ENCODE data around the gene DHX35. TPM values are rescaled to one million over a fixed set of nuclear protein-coding genes. Genes with fewer than 3 reads are reported as not detected.
A peak's percentile ranks its signal among the peaks of the same experiment; 100 is the strongest.

The DHX35 gene
- total and polyA plus RNA-seq, 2 of the 4 experiments (the other 2 are of a cell fraction) = 9.1 to 13.5 TPM

- intact Hi-C loops (cut with micrococcal nuclease) (no loop called here), in situ Hi-C loops (cut with MboI; ENCODE audit: low sequenced_read_pairs) (loop anchor here (10.0 to 25.0 kb wide), 3 partner anchors 118 to 398 kb away; partner anchors contain the start of gene FAM83D), dilution Hi-C loops (cut with HindIII; ENCODE audit: low sequenced_read_pairs, unreplicated experiment) (no loop called here)
- Histone ChIP-seq H3K4ac (ENCODE audit: low read depth, low read length) (peak overlapping the region; percentile 26; the same call in 1 of the 2 replicates), H2BK120ac (ENCODE audit: low read depth, low read length) (no peak overlapping the region), H3K36me3 (ENCODE audit: control insufficient read depth, insufficient read depth, low read length) (peaks cover 27% of the 10 kb centered on the region), H3K4me2 (ENCODE audit: low read depth, low read length) (no peak overlapping the region), H3K9me3 (ENCODE audit: control insufficient read depth, insufficient read depth, low read length) (no peaks in the 10 kb centered on the region), H3K9me1 (ENCODE audit: insufficient read depth, low read length) (peaks cover 15% of the 10 kb centered on the region), H3K79me1 (ENCODE audit: low read depth in 1 of 2, low read length in 2 of 2) (peaks cover 5 to 8% of the 10 kb centered on the region in 2 experiments), H4K8ac (ENCODE audit: low read depth in 2 of 2, low read length in 2 of 2) (no peak overlapping the region), H4K91ac (ENCODE audit: insufficient read depth, low read depth, low read length) (no peak overlapping the region; the same call in 1 of the 2 replicates), H2AK5ac (ENCODE audit: low read depth, low read length) (0 out of 2 replicates have a peak overlapping the region, but pooled peaks have one; percentile 19), H4K5ac (ENCODE audit: low read depth, low read length) (no peak overlapping the region), H2AK9ac (replicated peaks; ENCODE audit: low read depth, low read length, poor library complexity) (no peak overlapping the region), H3K23ac (ENCODE audit: low read depth, low read length) (no peak overlapping the region), H3K27ac (ENCODE audit: insufficient read depth, low read length) (no peak overlapping the region), H3K4me1 (ENCODE audit: control insufficient read depth, insufficient read depth, low read length) (peaks cover 6% of the 10 kb centered on the region), H2AFZ (replicated peaks; ENCODE audit: low read length, poor library complexity) (peak overlapping the region; percentile 26), H3K9ac (ENCODE audit: low read depth, low read length) (no peak overlapping the region), H3K27me3 (ENCODE audit: control insufficient read depth, insufficient read depth, low read length) (no peaks in the 10 kb centered on the region), H3K4me3 (ENCODE audit: insufficient read depth, low read depth, low read length) (no peak overlapping the region), H4K20me1 (ENCODE audit: insufficient read depth, low read length) (no peaks in the 10 kb centered on the region), H2BK20ac (ENCODE audit: low read depth, low read length) (no peak overlapping the region), H2BK5ac (ENCODE audit: low read depth, low read length, poor library complexity, severe bottlenecking) (no peak overlapping the region), H2BK15ac (ENCODE audit: low read depth, low read length) (no peak overlapping the region), H3K18ac (ENCODE audit: low read depth, low read length) (no peak overlapping the region), H3K56ac (ENCODE audit: extremely low read depth, insufficient read depth, low read length) (no peak overlapping the region), H3K14ac (replicated peaks; ENCODE audit: low read depth, low read length) (no peak overlapping the region)
- ChIA-PET CTCF (no interaction called here), POLR2A (ENCODE audit: unreplicated experiment) (no interaction called here)
- no TSS peak for BruUV-seq (replicated peaks)
- WGBS, 2 experiments (ENCODE audit: extremely low coverage in 2 of 2, insufficient read length in 1 of 2) = 72% methylated on average over 8 of the region's 15 CpGs; no CpG with 5 or more reads in 1 of the 2 experiments
- no peak for TF ChIP-seq MXI1 (IDR thresholded peaks at IDR 0.05; ENCODE audit: borderline replicate concordance, low read depth, low read length)
- no peak for TF ChIP-seq MAZ (IDR thresholded peaks at IDR 0.05; ENCODE audit: borderline replicate concordance, low read depth, low read length)
- DNase-seq (peak; percentile 50), ATAC-seq (ENCODE audit: low read depth) (no peak)
Measured at GRCh38 chr20:39042279-39043150, 80.4 kb downstream of the DHX35 start.

Measured in IMR-90 (cell line).